ENCODE measurements around the gene C1orf232.

C1orf232 gene

DNA sequence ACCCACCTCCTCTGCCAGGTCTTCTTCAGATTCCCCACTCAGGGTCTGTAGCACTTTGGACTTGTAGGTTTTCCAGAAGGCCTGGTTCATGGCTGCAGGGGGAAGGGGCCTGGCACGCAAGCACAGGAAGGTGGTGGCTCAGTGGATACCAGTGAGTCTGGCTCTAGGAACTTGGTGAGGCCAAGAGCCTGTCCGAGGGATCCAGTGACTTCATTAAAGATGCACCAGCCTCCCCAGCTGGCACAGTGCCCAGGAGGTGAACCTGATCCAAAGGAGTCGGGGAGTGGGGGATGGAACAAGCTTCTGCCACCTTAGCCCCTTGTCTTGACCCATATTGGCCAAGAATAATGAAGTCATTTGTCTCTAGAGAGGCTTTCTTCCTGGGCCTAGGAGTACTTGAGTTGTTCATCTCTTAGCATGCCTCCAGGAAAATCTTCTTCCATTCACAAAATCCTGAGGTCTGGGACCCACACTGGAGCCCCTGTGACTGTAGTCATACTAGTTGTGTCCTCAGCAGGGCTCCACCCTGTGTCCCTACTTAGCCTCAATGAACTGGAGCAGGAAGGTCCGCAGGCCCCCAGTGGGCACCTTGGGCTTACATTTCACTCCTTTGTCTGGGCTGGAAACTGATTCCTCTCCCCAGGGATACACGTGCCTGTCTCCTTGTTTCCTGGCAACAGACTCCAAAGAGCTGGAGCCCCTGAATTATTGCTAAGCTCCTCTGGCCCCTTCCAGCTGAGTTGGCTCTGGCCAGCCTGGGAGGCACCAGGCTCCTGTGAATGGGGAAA is at the start of gene C1orf232:
Gene C1orf232, minus strand, starts transcription at position 554 of the 788 bp plus-strand sequence. Its CDS starts 464 bp downstream, at position 90.
- DNase-seq: peak; percentile 5

DNA sequence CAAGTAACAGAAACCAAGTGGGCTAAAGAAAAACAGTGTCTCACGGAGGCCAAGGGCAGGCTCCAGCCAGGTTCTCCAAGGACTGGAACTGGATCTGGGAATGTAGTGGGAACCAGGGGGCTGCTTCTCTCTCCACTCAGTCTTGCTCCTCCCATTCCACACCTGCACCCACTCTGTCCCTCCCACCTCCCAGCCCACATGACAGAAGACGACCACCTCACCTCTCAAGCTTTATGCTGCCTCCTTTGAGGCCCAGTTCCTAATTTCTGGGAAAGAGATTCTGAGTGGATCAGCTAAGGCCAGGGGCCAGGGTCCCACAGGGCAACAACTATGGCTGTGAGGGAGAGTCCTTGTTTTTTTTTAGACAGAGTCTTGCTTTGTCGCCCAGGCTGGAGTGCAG is 46.5 kb upstream of the C1orf232 start:
- no peak for DNase-seq

DNA sequence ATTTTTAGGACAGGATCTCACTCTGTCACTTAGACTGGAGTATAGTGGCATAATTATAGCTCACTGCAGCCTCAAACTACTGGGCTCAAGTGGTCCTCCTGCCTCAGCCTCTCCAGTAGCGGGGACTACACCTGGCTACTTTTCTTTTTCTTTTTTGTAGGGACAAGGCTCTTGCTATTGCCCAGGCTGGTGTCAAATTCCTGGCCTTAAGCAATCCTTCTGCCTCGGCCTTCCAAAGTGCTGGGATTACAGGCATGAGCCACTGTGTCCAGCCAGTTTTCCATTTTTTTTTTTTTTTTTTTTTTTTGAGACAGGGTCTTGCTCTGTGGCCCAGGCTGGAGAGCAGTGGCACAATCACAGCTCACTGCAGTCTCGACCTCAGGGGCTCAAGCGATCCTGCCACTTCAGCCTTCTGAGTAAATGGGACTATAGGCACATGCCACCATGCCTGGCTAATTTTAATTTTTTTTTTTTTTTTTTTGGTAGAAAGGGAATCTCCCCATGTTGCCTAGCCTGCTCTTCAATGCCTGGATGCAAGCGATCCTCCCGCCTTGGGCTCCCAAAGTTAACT is 44.7 kb upstream of the C1orf232 start:
- no peak for DNase-seq

DNA sequence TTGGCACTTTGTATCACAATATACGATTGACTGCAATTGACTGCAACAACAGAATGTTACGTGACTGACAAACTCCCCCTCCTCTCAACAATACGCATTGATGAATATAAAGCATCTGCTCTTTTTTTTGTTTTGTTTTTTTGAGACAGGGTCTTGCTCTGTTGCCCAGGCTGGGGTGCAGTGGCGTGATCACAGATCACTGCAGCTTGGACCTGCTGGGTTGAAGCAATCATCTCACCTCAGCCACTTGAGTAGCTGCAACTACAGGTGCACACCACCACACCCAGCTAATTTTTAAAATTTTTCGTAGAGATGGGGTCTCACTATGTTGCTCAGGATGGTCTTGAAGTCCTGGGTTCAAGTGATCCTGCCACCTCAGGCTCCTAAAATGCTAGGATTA is 44.0 kb upstream of the C1orf232 start:
- DNase-seq: no peak

DNA sequence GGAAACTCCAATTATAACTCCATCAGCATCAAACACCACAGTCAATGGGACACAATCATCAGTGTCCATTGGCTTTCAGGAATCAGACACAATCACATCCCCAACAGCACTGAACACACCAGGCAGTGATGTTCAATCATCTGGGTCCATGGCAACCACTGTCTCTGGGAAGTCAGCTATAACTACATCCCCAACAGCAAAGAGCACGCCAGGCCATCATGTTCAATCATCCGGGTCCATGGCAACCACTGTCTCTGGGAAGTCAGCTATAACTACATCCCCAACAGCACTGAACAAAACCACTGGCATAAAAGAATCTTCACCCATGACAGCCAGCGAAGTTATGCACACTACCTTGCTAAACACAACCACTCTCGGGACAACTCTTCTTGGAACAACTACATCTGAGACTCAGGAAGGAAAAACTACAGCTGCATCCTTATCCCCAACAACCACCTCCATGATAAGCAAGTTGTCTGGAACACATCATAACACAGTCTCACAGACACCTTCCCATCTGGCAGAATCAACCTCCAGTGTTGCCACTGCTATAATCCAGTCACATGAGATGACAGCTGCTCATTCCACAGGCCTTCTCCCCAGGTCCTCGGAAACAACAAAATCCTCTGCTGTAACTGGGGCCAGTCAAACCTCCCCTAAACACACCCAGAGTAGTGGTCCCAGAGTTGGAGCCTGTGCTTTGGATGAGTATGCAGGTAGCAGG is 41.5 kb upstream of the C1orf232 start:
- no peak for DNase-seq

DNA sequence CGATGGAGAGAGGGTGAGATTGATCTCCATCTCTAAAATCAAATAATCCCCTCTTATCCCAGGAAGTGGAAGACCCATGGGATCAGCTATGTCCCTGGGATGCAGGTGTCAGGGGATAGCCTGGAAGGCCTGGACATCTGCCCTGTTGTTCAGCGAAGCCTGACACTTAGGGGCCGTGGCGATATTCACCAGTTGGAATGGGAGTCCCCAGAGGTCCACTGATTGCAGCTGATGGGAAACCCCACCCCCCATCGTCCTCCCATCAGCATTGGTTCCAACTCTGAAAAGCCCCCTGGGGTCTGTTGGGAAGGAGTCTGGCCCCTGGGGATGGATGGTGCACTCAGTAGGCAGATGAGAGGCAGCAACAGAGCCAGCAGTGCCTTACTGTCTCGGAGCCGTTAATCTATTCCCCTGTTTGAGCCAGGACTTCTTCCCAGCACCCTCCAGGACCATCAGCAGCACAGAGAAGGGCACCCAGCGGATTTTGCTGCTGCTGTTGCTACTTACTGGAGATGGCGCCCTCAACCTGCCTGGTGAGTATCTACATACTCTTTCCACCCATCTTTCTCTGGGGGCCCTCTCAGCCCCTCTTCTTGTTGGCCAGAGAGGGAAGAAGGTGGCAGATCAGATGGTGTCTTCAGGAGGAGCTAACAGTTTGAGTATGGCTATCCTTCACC is 35.0 kb upstream of the C1orf232 start:
- no peak for DNase-seq

DNA sequence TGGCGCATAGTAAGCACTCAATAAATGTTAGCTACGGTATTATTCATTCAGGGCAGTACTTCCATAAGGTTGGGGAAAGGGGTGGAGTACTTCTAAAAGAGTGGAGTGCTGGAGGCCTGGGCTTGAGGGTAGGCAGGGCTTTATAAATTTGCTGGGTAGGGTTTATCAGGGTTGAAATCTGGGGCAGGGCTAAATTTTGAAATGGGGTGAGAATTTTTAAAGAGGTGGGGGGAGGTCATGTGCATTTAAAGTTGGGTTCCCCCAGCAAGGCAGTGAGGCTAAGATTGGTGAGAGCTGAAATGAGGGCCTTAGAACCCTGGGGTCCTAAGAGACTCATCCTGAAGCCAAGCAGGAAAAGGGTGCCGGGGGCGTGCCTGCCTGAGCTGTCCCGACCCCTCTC is 31.6 kb upstream of the C1orf232 start:
- DNase-seq: no peak

DNA sequence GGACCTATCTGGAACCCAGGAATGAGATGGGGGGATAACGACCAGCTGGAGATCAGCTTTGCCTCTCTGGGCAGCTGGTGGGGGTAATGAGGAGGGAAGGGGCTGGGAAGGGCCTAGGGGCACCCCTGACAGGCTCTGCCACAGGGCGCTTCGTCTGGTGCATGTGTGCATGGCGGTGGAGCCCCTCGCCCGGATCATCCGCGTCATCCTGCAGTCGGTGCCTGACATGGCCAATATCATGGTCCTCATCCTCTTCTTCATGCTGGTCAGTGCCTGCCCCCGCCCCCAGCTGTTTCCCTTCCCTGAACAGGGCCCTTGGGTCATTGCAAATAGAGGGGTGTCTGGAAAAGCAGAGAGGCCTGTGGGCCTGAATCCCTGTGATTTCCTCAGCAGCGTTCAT is 29.1 kb upstream of the C1orf232 start:
- DNase-seq: no peak

DNA sequence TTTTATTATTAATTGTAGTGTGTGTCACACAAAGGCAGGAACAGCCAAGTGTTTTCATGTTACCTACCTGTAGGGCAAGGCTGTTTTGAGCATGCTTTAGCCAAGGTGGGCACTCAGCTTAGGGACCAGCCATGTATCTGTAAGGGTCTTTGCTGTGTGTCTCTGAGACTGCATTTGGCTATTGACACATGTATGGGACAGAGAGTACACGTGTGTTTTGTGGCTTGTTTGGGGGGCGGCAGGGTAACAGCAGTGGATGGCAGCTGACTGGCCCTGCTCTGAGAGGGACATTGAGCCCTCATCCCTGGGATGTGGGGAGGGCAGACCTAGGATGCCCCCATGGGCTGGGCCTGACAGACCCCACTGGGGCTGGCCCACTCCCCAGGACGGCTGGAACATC is 28.5 kb upstream of the C1orf232 start:
- no peak for DNase-seq

DNA sequence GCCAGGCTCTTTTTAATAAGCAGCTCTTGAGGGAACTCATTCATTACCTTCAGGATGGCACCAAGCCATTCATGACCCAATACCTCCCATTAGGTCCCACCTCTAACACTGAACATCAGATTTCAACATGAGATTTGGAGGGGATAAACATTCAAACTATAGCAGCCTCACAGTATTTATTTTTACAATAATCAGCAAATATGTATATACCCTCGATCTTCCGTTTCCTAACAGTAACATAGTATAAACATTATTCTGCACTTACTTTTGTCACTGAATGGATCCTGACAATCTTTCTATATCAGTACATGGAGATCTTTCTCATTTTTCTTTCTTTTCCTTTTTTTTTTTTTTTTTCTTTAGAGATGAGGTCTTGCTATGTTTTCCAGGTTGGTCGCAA is 27.0 kb upstream of the C1orf232 start:
- no peak for DNase-seq

DNA sequence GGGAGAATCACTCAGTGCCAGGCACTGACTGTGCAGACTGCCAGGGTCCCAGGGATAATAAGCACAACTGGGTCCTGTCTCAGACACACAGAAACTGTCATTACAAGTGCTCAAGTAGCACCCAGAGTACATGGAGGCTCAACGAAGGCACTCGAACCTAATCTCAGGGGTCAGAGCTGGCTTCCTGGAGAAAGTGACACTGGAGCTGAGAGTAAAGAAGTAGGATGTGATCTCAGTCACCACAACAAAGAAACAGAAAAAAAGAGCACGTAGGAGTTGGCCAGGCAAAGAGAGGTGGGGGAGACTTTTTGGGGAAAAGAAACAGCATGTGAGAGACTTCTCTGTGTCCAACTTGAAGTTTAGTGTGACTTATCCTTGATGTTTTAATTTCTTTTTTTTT is 23.0 kb upstream of the C1orf232 start:
- DNase-seq: no peak

DNA sequence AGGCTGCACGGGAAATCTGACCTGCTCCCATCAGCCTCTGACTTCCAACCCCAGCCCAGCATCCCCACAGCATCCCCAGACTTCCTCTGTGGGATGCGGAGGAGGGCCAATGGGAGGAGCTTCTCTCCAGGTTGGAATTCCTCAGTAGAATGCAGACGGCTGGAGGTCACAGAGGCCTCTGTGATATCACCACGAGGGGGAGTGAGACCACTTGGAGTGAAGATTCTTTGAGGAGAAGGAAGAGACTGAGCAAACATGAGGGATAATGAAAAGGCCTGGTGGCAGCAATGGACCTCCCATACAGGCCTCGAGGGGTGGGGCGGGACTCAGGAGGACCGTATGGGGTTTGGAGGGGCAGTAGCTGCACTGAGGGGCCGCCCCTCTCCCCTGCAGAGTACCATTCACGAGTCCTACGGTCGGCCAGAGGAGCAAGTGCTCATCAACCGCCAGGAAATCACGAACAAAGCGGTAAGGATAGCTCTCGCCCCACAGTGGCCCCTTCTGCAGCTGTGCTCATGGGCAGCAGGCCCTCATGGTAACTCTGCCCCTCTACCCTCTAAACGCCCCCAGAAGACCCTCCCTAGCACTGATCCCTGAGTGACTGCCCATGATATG is 21.7 kb upstream of the C1orf232 start, which contains the start of gene CATSPER4:
Gene CATSPER4, plus strand, starts transcription at position 230 of the 615 bp plus-strand sequence. Its CDS starts 26 bp downstream, at position 256.
- DNase-seq: no peak

DNA sequence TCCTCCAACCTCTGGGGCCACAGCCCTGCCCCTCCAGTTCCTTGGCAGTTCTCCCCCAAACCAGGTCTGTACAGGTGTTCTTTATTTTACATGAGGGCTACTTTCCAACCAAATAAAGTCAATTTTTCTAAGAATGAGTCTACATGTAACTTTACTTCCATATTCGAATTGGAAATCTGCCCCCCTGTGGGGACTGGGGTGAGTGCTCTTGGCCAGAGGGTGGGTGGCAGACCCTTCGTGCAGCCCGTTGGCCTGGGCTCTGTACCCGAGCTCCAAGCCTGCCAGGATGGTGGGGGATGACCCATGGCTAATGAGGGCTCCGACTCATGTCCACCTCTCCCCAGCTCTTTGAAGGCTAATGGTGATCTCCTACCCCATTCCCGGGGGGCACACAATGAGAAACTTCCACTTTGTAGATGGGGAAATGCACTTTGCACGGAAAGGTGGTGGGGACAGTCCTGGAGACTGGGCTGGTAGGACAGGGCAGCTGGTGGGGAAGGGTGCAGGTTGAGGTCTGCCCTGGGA is 21.1 kb upstream of the C1orf232 start:
- DNase-seq: no peak

DNA sequence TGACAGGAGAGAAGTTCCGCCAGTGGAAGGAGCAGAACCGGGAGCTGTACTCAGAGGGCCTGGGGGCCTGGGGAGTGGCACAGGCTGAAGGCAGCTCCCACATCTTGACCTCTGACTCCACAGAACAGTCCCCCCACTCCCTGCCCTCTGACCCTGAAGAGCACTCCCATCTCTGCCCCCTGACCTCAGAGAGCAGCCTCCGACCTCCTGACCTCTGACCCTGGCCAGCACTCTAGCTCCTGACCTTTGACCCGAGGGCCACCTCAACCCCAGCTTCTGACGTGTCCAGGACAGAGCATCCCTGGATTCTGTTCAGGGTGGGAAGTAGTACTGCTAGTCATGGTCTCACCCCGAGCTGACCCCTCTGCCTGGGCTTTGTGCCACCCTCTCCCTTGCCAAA is 20.6 kb upstream of the C1orf232 start:
- DNase-seq: no peak

DNA sequence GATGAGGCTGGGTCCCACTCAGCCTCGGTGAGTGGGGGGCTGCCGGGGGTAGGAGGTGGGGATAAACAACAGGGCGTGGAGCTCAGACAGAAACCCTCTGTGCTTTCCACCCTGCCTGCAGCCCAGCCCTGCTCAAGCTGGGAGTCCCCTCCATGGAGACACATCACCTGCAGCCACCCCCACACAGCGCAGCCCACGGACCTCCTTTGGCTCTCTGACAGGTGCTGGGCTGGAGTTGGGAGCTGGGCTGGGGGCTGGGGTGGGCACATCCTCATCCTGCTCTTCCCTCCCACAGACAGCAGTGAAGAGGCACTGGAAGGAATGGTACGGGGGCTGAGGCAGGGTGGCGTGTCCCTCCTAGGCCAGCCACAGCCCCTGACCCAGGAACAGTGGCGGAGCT is 19.7 kb upstream of the C1orf232 start:
- DNase-seq: no peak

DNA sequence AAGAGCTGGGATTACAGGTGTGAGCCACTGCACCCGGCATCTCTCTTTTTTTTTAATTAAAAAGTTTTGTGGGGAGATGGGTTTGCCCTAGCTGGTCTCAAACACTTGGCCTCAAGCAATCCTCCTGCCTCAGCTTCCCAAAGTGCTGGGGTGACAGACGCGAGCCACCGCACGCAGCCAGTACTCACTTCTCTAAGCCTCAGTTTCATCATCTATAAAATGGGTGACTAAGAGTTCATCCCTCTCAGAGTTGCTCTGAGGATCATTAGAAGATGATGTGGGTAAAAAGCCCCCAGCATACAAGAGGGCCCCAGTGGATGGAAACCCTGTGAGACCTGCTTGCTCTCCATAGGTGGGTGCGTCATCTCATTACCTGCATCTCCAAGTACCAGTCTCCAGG is 19.1 kb upstream of the C1orf232 start:
- no peak for DNase-seq

DNA sequence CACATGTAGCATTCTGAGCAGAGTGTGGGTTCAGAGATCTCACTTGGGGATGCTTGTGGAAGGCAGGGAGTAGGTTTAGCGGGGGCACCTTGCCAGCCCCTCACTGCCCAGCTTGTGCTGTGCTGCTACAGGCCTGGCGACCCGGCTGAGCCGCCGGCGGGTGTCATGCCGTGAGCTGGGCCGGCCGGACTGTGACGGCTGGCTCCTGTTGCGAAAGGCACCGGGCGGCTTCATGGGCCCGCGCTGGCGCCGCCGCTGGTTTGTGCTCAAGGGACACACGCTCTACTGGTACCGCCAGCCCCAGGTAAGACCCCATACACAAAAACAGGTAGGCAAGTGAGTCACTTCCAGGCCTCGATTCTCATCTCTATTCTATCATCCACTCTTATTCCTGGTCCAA is 16.1 kb upstream of the C1orf232 start:
- DNase-seq: no peak

DNA sequence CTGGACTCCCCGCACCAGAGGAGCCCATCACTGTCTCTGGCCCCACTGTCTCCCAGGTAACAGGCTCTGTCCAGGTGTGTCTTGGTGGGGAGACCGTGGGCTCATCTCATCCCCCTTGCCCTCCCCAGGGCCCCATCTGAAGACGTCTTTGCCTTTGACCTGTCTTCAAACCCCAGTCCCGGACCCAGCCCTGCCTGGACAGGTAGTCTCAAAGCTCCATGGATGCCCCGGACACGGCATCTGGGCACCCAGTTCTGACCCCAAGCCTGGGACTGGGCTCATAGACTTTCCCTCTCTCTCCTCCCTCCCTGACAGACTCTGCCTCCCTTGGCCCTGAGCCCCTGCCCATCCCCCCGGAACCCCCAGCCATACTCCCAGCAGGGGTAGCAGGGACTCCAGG is 15.3 kb upstream of the C1orf232 start:
- no peak for DNase-seq

DNA sequence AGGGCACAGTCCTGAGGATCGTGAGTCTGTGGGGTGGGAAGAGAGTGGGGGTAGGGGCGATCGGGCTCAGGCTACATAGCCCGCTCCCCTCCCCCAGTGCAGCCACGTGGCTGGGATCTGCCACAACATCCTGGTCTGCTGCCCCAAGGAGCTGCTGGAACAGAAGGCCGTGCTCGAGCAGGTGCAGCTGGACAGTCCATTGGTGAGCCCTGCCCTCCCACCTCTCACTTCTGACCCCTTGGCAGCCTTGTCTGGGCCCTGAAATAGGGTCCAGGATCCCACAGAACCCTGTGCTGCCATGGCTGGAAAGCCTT is 13.6 kb upstream of the C1orf232 start:
- DNase-seq: no peak

DNA sequence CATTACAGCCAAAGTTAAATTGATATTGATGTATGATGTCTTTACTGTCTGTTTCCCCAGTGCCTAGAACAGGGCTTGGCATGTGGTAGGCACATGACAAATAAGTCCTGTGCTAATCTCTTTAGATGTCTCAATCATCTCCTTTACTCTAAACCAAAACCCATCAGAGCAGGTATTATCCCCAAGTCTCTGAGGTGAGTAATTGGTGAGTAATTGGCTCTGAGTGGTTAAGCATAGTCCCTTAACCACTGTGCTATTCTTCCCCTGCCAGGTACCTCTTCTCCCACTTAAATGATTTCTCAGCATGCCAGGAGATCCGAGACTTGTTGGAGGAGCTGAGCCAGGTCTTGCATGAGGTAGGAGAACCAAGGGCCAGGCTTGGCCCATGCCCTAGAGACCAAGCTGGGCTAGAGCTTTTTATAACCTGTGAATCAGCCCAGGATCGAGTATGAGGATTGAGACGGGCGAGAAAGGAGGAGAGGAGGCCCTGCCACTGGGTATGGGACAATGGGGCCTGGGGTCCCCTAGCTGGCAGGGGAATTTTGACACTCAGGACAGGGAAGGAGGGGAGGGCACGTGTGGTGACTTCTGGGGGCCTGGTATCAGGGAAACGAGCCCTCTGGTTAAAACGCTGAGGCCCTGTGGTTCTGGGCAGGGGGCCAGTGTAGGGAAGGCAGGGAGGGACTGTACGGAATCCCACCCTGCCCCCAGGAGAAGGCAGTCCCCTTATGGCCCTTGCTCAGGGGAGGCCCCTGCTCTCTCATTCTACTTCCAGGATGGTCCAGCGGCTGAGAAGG is 13.0 kb upstream of the C1orf232 start:
- DNase-seq: no peak

DNA sequence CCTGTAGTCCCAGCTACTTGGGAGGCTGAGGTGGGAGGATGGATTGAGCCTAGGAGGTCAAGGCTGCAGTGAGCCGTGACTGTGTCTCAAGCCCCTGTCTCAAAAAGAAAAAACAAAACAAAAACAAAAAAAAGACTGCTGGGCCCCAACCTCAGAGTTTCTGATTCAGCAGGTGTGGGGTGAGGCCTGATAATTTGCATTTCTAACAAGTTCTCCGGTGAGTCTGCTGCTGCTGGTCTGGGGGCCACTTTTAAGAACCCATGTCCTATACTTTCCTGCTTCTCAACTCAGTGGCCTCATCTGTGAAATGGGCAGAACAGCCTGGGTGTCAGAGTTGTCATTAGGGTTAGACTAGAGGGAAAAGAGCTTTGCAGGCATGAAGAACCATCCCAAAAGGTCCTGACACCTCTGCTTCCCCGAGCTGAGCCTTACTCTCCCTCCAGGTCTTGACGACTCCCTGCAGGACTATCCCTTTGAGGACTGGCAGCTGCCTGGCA is 11.3 kb upstream of the C1orf232 start:
- DNase-seq: no peak

DNA sequence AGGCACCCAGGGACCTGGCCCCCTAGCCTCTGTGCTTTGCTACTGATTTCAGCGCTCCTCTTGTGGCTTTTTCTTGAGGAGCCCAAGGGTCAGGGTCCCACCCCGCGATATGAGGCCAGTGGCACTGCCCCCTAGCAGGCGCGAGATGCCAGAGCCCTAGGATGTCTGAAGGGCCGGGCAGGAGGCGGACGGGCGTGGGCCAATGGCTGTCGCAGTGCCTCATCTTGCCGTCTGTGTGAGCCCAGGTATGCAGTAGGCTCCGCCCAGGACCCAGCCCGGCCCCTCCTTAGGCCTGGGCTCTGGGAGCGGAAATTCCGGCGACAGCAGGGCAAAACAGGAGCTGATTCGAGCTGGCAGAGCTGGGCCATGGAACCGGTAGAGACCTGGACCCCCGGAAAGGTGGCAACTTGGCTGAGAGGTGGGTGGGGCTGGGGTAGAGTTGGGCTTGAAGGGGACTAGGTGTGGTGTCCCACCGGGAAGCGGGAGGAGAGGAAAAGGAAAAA is 8.5 kb upstream of the C1orf232 start, which contains the start of gene CNKSR1:
Gene CNKSR1, plus strand, starts transcription at position 310 of the 503 bp plus-strand sequence. Its CDS starts 57 bp downstream, at position 367.
- DNase-seq: no peak

All from NCI-H187 treated with DMSO at 0.1 percent for 48 hours (cell line).